Right ventricle myocardium superior (tissue), 1 donor: ENCODE data around the gene LHFPL6. TPM values are rescaled to one million over a fixed set of nuclear protein-coding genes. Genes with fewer than 3 reads are reported as not detected.
A peak's percentile ranks its signal among the peaks of the same experiment; 100 is the strongest.

Source experiments
- ATAC-seq: fragments of 200-7000 bp; cut with Tn5 transposase; one replicate; pipeline ENCODE4 v1.9.1; 2020; ENCODE audit warnings: mild to moderate bottlenecking; ENCODE audit not compliant: poor library complexity
- DNase-seq: peaks from one replicate; pipeline ENCODE4 v3.0.0-alpha.2; 2020
- intact Hi-C: fragments of 100-400 bp; cut with DNase I; formaldehyde crosslinking; loops from one replicate; pipeline ENCODE4 v1.11.2; 2022
- total RNA-seq: library from RNA; stranded (reverse); fragmentation: NEBNext Ultra II Directional; extraction: Animal tissue kit (Norgen Biotek cat#: 25700); gene quantifications from one replicate; pipeline ENCODE4 v1.2.1, GENCODE V29; 2021
- donor health status: DM: no; HTN: yes; CAD: no; lungs with severe emphysema.

LHFPL6 gene
- total RNA-seq, 1 donor from 2014 or later, result 53.0 TPM

GRCh38 chr13:39410096-39410901 lies 192.7 kb downstream of the LHFPL6 start:
- ATAC-seq (peak; percentile 50), DNase-seq (no peak)
- intact Hi-C loops, result loop anchor here (5.0 kb wide), 1 partner anchor 192 kb away; the partner anchor contains the start of gene LHFPL6

- intact Hi-C loops, result no loop called here
- ATAC-seq (peak; percentile 64), DNase-seq (no peak)
Observed at GRCh38 chr13:39408512-39408911, 194.5 kb downstream of the LHFPL6 start.

GRCh38 chr13:39407786-39408185 lies 195.2 kb downstream of the LHFPL6 start:
- no peak for DNase-seq
- intact Hi-C loops, result no loop called here
- ATAC-seq, result peak; percentile 63

GRCh38 chr13:39407138-39407537 lies 195.9 kb downstream of the LHFPL6 start:
- ATAC-seq, result no peak
- DNase-seq, result no peak
- intact Hi-C loops, result no loop called here

GRCh38 chr13:39406688-39407087 lies 196.3 kb downstream of the LHFPL6 start:
- intact Hi-C loops, result no loop called here
- ATAC-seq (no peak), DNase-seq (no peak)

- intact Hi-C loops, result no loop called here
- DNase-seq (no peak), ATAC-seq (no peak)
Observed at GRCh38 chr13:39405596-39406205, 197.3 kb downstream of the LHFPL6 start.

GRCh38 chr13:39405107-39405506 lies 197.9 kb downstream of the LHFPL6 start:
- no peak for ATAC-seq
- DNase-seq, result no peak
- intact Hi-C loops, result no loop called here

GRCh38 chr13:39403106-39403505 lies 199.9 kb downstream of the LHFPL6 start:
- ATAC-seq (no peak), DNase-seq (no peak)
- intact Hi-C loops, result no loop called here

- DNase-seq (no peak), ATAC-seq (no peak)
- intact Hi-C loops, result no loop called here
Observed at GRCh38 chr13:39402221-39402970, 200.6 kb downstream of the LHFPL6 start.

- intact Hi-C loops, result no loop called here
- no peak for ATAC-seq
- DNase-seq, result no peak
Observed at GRCh38 chr13:39401756-39402155, 201.2 kb downstream of the LHFPL6 start.

GRCh38 chr13:39401046-39401705 lies 201.8 kb downstream of the LHFPL6 start:
- ATAC-seq (peak; percentile 24), DNase-seq (no peak)
- intact Hi-C loops, result no loop called here

GRCh38 chr13:39399102-39399501 lies 203.9 kb downstream of the LHFPL6 start:
- DNase-seq (no peak), ATAC-seq (no peak)
- intact Hi-C loops, result no loop called here

GRCh38 chr13:39397896-39398265 lies 205.1 kb downstream of the LHFPL6 start:
- ATAC-seq (peak; percentile 55), DNase-seq (peak; percentile 69)
- intact Hi-C loops, result no loop called here

- intact Hi-C loops, result no loop called here
- no peak for ATAC-seq
- no peak for DNase-seq
Observed at GRCh38 chr13:39397226-39397895, 205.6 kb downstream of the LHFPL6 start.

- intact Hi-C loops, result no loop called here
- ATAC-seq (peak; percentile 56), DNase-seq (no peak)
Observed at GRCh38 chr13:39394796-39395678, 208.0 kb downstream of the LHFPL6 start.

GRCh38 chr13:39391761-39392160 lies 211.2 kb downstream of the LHFPL6 start:
- DNase-seq (no peak), ATAC-seq (no peak)
- intact Hi-C loops, result no loop called here

- DNase-seq, result no peak
- intact Hi-C loops, result no loop called here
- ATAC-seq, result no peak
Observed at GRCh38 chr13:39389013-39389412, 214.0 kb downstream of the LHFPL6 start.
